GM12873 (cell line): ENCODE data around the gene DIP2C.

Experiments used
- CTCF ChIP-seq: IDR thresholded peaks from 2 replicates; pipeline ENCODE4 v1.5.1; 2012; ENCODE audit warnings: low read depth, mild to moderate bottlenecking, moderate library complexity, low read length, control low read depth; ENCODE audit not compliant: insufficient read depth; ENCODE audit errors: missing control alignments

Gene DIP2C

GRCh38 chr10:672992-673391 lies 16.5 kb downstream of the DIP2C start:
- TF ChIP-seq CTCF: no peak

GRCh38 chr10:672203-672602 lies 17.3 kb downstream of the DIP2C start:
- no peak for TF ChIP-seq CTCF

DNA sequence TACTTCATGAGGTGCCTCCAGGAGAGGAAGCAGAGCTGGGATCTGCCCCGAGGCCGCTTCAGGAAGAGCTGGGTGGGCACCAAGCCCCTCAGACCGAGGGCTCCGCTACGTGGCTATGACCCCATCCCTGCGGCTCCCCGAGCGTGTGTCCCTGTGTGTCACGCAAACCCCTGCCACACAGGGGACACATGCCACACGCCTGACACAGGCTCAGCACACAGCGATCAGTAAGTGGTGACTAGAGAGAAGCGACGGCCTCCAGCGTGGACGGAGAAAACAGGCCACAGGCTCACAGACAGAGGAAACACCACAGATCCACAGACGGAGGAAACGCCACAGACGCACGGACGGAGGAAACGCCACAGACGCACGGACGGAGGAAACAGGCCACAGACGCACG lies 18.5 kb downstream of the DIP2C start:
- no peak for TF ChIP-seq CTCF

GRCh38 chr10:670038-670437 lies 19.4 kb downstream of the DIP2C start:
- TF ChIP-seq CTCF: no peak

DNA sequence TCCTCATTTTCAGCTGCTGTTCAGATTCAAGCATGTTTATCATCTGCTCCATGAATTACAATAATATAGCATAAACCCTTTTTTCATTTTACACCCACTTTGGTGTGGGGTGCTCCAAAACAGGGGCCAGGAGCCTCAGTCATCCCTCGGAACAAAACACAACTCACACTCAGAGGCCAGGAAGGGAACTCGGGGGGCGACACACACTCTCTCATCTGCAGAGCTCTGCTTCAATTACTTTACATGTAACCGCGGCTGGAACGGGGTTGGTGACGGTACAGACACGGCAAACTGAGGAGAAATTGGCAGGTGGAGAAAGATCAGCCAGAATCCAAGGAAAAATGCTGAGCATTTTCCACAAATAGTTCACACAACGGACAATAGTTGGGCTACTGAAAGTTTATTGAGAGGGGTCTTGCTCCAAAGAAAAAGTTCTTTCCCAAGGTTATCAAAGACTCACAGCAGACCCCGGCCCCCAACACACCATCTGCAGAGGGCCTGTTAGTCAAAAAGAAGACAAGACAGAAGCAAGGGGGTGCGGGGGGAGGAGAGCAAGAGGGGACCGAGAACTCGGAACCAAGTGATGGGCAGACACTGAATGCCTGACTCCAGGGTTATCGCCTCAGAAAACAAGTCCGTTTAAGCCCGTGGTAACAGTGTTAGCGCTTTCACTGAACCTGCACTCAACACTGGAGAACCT lies 20.5 kb downstream of the DIP2C start:
- TF ChIP-seq CTCF: no peak

DNA sequence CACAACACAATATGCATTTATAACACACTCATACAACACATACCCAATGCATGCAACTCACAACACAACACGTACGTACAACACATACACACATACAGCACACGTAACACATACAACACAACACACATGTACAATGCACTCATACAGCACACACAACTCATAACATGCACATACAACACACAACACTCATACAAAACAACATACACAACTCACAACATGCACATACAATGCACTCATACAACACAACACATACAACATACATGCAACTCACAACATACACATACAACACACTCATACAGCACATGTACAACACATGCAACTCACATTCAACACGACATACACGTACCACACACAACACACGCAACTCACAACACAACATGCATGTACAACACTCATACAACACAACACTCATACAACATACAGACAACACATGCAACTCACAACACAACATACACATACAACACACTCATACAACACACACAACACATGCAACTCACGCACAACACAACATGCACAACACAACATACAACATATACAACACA lies 21.8 kb downstream of the DIP2C start:
- TF ChIP-seq CTCF: no peak

DNA sequence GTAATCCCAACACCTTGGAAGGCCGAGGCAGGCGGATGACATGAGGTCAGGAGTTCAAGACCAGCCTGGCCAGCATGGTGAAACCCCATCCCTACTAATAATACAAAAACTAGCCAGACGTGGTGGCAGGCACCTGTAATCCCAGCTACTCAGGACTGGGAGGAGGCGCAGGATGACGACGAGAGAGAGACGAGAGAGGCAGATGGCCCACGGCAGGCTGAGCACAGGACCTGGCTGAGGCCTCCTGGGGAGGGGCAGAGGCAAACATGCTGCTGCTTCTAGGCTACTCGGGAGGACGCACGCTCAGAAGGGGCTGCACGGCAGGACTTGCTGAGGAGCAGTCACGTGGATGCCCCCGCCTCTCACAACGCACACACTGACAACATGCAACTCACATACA lies 22.4 kb downstream of the DIP2C start:
- no peak for TF ChIP-seq CTCF
